Fibroblast of skin of right biceps (primary cell): ENCODE measurements around the gene FAM76B.
A peak's percentile ranks its signal among the peaks of the same experiment; 100 is the strongest.
"Not testable (repeated sequence)": the region's sequence is repeated elsewhere in the genome, so short reads cannot be mapped to it uniquely, and the experiment has no call there.

ENCODE experiments used
- DNase-seq: peaks from one replicate; pipeline ENCODE4 v3.0.0-alpha.2; 2013

The FAM76B gene

GRCh38 chr11:95789506-95790122 lies at the start of gene FAM76B:
Gene FAM76B, minus strand, starts transcription at chr11:95789782. Its CDS starts 304 bp downstream, at chr11:95789478.
- peak; percentile 100 for DNase-seq

- DNase-seq = peak; percentile 90
These were observed 46.3 kb upstream of the FAM76B start for GRCh38 chr11:95835768-95836488.

GRCh38 chr11:95835351-95835750 lies 45.8 kb upstream of the FAM76B start:
- DNase-seq = no peak

- no peak for DNase-seq
These were observed 43.8 kb upstream of the FAM76B start for GRCh38 chr11:95833378-95833777.

GRCh38 chr11:95832763-95833162 lies 43.2 kb upstream of the FAM76B start:
- DNase-seq = peak; percentile 66

- peak; percentile 96 for DNase-seq
These were observed 41.8 kb upstream of the FAM76B start for GRCh38 chr11:95831198-95831883.

GRCh38 chr11:95829580-95830259 lies 40.1 kb upstream of the FAM76B start:
- DNase-seq = peak; percentile 70

GRCh38 chr11:95827696-95828095 lies 38.1 kb upstream of the FAM76B start:
- DNase-seq = peak; percentile 15

GRCh38 chr11:95821640-95822039 lies 32.1 kb upstream of the FAM76B start:
- peak; percentile 37 for DNase-seq

- DNase-seq = no peak
These were observed 26.5 kb upstream of the FAM76B start for GRCh38 chr11:95816037-95816436.

GRCh38 chr11:95811052-95811451 lies 21.5 kb upstream of the FAM76B start:
- DNase-seq = not testable (repeated sequence)

GRCh38 chr11:95806464-95806863 lies 16.9 kb upstream of the FAM76B start:
- not testable (repeated sequence) for DNase-seq

- DNase-seq = no peak
These were observed 16.3 kb upstream of the FAM76B start for GRCh38 chr11:95805869-95806268.

- no peak for DNase-seq
These were observed 14.4 kb upstream of the FAM76B start for GRCh38 chr11:95803973-95804372.

GRCh38 chr11:95802806-95803205 lies 13.2 kb upstream of the FAM76B start:
- no peak for DNase-seq

GRCh38 chr11:95800438-95800837 lies 10.9 kb upstream of the FAM76B start:
- no peak for DNase-seq

GRCh38 chr11:95799546-95799945 lies 10.0 kb upstream of the FAM76B start:
- no peak for DNase-seq

- no peak for DNase-seq
These were observed 6.9 kb upstream of the FAM76B start for GRCh38 chr11:95796501-95796900.

GRCh38 chr11:95795627-95796295 lies 6.2 kb upstream of the FAM76B start:
- DNase-seq = no peak

- DNase-seq = no peak
These were observed 4.5 kb upstream of the FAM76B start for GRCh38 chr11:95794086-95794485.

- DNase-seq = peak; percentile 1
These were observed 3.5 kb upstream of the FAM76B start for GRCh38 chr11:95793116-95793515.

- DNase-seq = no peak
These were observed 3.1 kb upstream of the FAM76B start for GRCh38 chr11:95792700-95793099.

GRCh38 chr11:95792200-95792599 lies 2.6 kb upstream of the FAM76B start:
- no peak for DNase-seq
